Nephron progenitor cell (in vitro differentiated cells): ENCODE measurements around the gene ILF3.

ENCODE experiments used
- DNase-seq: peaks from one replicate; pipeline ENCODE4 v3.0.0; 2021
- H3K27ac Mint-ChIP-seq: 2 replicates; pipeline ENCODE4 v1.8.0; 2021; ENCODE audit warnings: mild to moderate bottlenecking, moderate library complexity, mixed read lengths
- H3K27me3 Mint-ChIP-seq: 2 replicates; pipeline ENCODE4 v1.8.0; 2021; ENCODE audit warnings: mild to moderate bottlenecking, low read depth, mixed read lengths; ENCODE audit not compliant: poor library complexity
- H3K36me3 Mint-ChIP-seq: 2 replicates; pipeline ENCODE4 v1.8.0; 2021; ENCODE audit warnings: low read depth, mixed read lengths
- H3K4me1 Mint-ChIP-seq: 2 replicates; pipeline ENCODE4 v1.8.0; 2021; ENCODE audit warnings: mixed read lengths
- H3K4me3 Mint-ChIP-seq: 2 replicates; pipeline ENCODE4 v1.8.0; 2021; ENCODE audit warnings: mild to moderate bottlenecking, moderate library complexity, mixed read lengths
- H3K9me3 Mint-ChIP-seq: 2 replicates; pipeline ENCODE4 v1.8.0; 2021; ENCODE audit warnings: mild to moderate bottlenecking, moderate library complexity, mixed read lengths
- TF ChIP-seq, protein P1 (sequence below): fragments of 200-600 bp; sonication (generic); IDR thresholded peaks from 2 replicates; pipeline ENCODE4 v1.5.0; 2021; ENCODE audit warnings: antibody characterized with exemption

ILF3 gene

DNA sequence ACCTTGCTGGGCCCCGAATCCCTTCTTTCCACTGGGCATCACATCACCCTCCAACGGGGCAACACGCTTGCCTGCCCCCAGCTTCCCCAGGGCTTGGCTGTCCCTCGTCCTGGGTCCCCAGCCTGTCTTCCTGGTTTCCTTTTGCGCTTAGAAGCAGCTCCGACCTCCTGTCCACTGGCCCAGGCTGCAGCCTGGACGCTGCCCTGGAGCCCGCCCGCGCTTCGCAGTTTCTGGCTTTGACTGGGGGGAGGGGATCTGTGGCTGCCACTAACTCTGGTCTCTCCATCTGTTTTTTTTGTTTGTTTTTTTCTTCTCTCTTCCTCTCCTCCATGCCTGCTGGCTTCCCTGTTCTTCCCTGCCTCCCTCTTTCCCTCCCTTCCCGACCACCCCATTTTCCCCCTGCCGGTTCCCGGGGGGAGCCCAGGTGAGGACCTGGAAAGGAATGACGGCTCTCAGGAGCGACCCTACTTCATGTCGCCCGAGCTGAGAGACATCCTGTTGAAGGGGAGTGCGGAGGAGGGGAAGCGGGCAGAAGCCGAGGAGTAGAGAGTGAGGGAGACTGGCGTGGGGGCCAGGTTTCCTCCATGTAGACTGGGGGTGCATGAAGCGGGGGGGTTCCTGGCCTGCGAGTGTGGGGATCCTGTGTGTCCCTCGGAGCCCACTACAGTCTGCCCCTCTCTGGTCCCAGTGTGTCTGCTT is 11.5 kb upstream of the ILF3 start:
- H3K27ac Mint-ChIP-seq: peak overlapping the region; percentile 91
- H3K36me3 Mint-ChIP-seq: peaks cover 21% of the 10 kb centered on the region
- peak; percentile 46 for DNase-seq
- H3K4me1 Mint-ChIP-seq: peaks cover 57% of the 10 kb centered on the region
- TF ChIP-seq, protein P1, sequence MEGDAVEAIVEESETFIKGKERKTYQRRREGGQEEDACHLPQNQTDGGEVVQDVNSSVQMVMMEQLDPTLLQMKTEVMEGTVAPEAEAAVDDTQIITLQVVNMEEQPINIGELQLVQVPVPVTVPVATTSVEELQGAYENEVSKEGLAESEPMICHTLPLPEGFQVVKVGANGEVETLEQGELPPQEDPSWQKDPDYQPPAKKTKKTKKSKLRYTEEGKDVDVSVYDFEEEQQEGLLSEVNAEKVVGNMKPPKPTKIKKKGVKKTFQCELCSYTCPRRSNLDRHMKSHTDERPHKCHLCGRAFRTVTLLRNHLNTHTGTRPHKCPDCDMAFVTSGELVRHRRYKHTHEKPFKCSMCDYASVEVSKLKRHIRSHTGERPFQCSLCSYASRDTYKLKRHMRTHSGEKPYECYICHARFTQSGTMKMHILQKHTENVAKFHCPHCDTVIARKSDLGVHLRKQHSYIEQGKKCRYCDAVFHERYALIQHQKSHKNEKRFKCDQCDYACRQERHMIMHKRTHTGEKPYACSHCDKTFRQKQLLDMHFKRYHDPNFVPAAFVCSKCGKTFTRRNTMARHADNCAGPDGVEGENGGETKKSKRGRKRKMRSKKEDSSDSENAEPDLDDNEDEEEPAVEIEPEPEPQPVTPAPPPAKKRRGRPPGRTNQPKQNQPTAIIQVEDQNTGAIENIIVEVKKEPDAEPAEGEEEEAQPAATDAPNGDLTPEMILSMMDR: no peak
- peaks cover 7% of the 10 kb centered on the region for H3K27me3 Mint-ChIP-seq
- H3K9me3 Mint-ChIP-seq: no peaks in the 10 kb centered on the region
- H3K4me3 Mint-ChIP-seq: peak overlapping the region; percentile 55

GRCh38 chr19:10643172-10643967 is 10.8 kb upstream of the ILF3 start:
- no peak for DNase-seq
- H3K36me3 Mint-ChIP-seq: peaks cover 14% of the 10 kb centered on the region
- TF ChIP-seq, protein P1: no peak
- H3K27me3 Mint-ChIP-seq: peaks cover 10% of the 10 kb centered on the region
- H3K9me3 Mint-ChIP-seq: no peaks in the 10 kb centered on the region
- H3K27ac Mint-ChIP-seq: peak overlapping the region; percentile 98
- H3K4me3 Mint-ChIP-seq: peak overlapping the region; percentile 60
- peaks cover 63% of the 10 kb centered on the region for H3K4me1 Mint-ChIP-seq

- Mint-ChIP-seq H3K4me1 (peaks cover 65% of the 10 kb centered on the region), H3K27ac (peak overlapping the region; percentile 98)
- TF ChIP-seq, protein P1: no peak
Measured at GRCh38 chr19:10643968-10644259, 10.2 kb upstream of the ILF3 start.

GRCh38 chr19:10644260-10645007 is 9.7 kb upstream of the ILF3 start:
- DNase-seq: peak; percentile 88
- Mint-ChIP-seq H3K36me3 (peaks cover 9% of the 10 kb centered on the region), H3K4me3 (peak overlapping the region; percentile 60), H3K27ac (peak overlapping the region; percentile 98), H3K9me3 (no peaks in the 10 kb centered on the region), H3K4me1 (peaks cover 65% of the 10 kb centered on the region), H3K27me3 (peaks cover 11% of the 10 kb centered on the region)
- TF ChIP-seq, protein P1: peak; percentile 81

More at GRCh38 chr19:10643968-10644259, 10.2 kb upstream of the ILF3 start:
- no peak for DNase-seq
- Mint-ChIP-seq H3K4me3 (peak overlapping the region; percentile 60), H3K9me3 (no peaks in the 10 kb centered on the region), H3K27me3 (peaks cover 11% of the 10 kb centered on the region), H3K36me3 (peaks cover 14% of the 10 kb centered on the region)

DNA sequence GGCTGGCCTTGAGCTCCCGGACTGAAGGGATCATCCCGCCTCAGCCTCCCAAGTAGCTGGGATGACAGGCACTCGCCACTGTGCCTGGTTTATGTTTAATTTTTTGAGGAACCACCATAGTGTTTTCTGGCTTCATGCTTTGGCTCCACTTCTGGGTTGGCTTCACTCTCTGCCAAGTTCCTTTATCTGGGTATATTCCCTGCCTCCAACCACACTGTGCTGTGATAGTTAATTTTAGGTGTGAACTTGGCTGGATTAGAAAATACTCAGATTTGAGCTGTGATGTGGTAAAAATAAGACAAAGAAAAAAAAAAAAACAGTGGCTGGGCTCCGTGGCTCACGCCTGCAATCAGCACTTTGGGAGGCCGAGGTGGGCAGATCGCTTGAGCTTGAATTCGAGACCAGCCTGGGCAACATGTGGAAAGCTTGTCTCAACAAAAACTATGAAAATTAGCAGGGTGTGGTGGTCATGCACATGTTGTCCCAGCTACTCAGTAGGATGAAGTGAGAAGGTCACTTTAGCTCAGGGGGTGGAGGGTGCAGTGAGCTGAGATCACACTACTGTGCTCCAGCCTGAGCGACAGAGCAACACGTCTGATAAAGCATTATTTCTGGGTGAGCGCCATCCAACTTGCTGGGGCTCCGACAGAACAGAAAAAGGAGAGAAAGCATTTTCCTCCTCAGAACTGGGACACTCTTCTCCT is 7.5 kb upstream of the ILF3 start:
- peak overlapping the region; percentile 52 for H3K27ac Mint-ChIP-seq
- no peaks in the 10 kb centered on the region for H3K9me3 Mint-ChIP-seq
- peaks cover 11% of the 10 kb centered on the region for H3K27me3 Mint-ChIP-seq
- H3K4me3 Mint-ChIP-seq: no peak overlapping the region
- H3K4me1 Mint-ChIP-seq: peaks cover 55% of the 10 kb centered on the region
- TF ChIP-seq, protein P1: no peak
- peaks cover 1% of the 10 kb centered on the region for H3K36me3 Mint-ChIP-seq
- DNase-seq: no peak
